Stimulated activated naive B cell treated with anti-CD40 and anti-IgM and Interleukin-4, amounts not matched to agents 10 μg/mL and 1 μg/mL and 100 μg/mL, for 72 hours (primary cell): ENCODE measurements around the gene SYT5.
"Not testable (repeated sequence)": the region's sequence is repeated elsewhere in the genome, so short reads cannot be mapped to it uniquely, and the experiment has no call there.

Source experiments
- ATAC-seq, 2 donors: fragments of 150-1000 bp; cut with Tn5 transposase; replicated peaks; 2 replicates each; pipeline ENCODE4 v1.10.0; 2021; ENCODE audit warnings: moderate library complexity in 1 of 2
- DNase-seq: peaks from one replicate; pipeline ENCODE4 v3.0.0; 2021
- H3K27ac Mint-ChIP-seq: one replicate; pipeline ENCODE4 v1.8.0; 2022; ENCODE audit warnings: mild to moderate bottlenecking, mixed read lengths
- H3K27me3 Mint-ChIP-seq, 2 donors: one replicate each; pipeline ENCODE4 v1.8.0; 2022; ENCODE audit warnings: mixed read lengths in 2 of 2
- H3K36me3 Mint-ChIP-seq, 2 donors: one replicate each; pipeline ENCODE4 v1.8.0; 2022; ENCODE audit warnings: mixed read lengths in 2 of 2, mild to moderate bottlenecking in 1 of 2
- H3K4me1 Mint-ChIP-seq, 2 donors: one replicate each; pipeline ENCODE4 v1.8.0; 2022; ENCODE audit warnings: mixed read lengths in 2 of 2, mild to moderate bottlenecking in 1 of 2
- H3K4me3 Mint-ChIP-seq, 2 donors: one replicate each; pipeline ENCODE4 v1.8.0; 2022; ENCODE audit warnings: mild to moderate bottlenecking in 2 of 2, mixed read lengths in 2 of 2, moderate library complexity in 1 of 2
- H3K9me3 Mint-ChIP-seq, 2 donors: one replicate each; pipeline ENCODE4 v1.8.0; 2022; ENCODE audit warnings: mixed read lengths in 2 of 2, mild to moderate bottlenecking in 1 of 2

The SYT5 gene

GRCh38 chr19:55179606-55180484 lies at the start of gene SYT5:
Gene SYT5, minus strand, starts transcription at chr19:55180289. Its CDS starts 1,248 bp downstream, at chr19:55179041.
- H3K4me3 Mint-ChIP-seq, result peak within 1 kb of the TSS; percentile 83 to 86
- DNase-seq (peak; percentile 31), ATAC-seq (peak; percentile 46 to 48)
- peaks cover 20 to 35% of the 10 kb centered on the region in 2 donors for H3K4me1 Mint-ChIP-seq
- peak within 1 kb of the TSS; percentile 94 for H3K27ac Mint-ChIP-seq
- H3K9me3 Mint-ChIP-seq, result no peaks in the 10 kb centered on the region
- H3K27me3 Mint-ChIP-seq, result peaks cover 68 to 91% of the 10 kb centered on the region in 2 donors
- peaks cover 1 to 2% of the 10 kb centered on the region in 2 donors for H3K36me3 Mint-ChIP-seq

GRCh38 chr19:55229789-55230182 lies 49.7 kb upstream of the SYT5 start:
- Mint-ChIP-seq H3K36me3 (peaks cover 41 to 64% of the 10 kb centered on the region in 2 donors), H3K27ac (no peak overlapping the region), H3K4me3 (no peak overlapping the region), H3K9me3 (no peaks in the 10 kb centered on the region), H3K4me1 (peaks cover 12 to 16% of the 10 kb centered on the region in 2 donors), H3K27me3 (no peaks in the 10 kb centered on the region)
- no peak for DNase-seq
- ATAC-seq, result no peak

- ATAC-seq (no peak), DNase-seq (no peak)
- Mint-ChIP-seq H3K27ac (no peak overlapping the region), H3K36me3 (peaks cover 38 to 62% of the 10 kb centered on the region in 2 donors), H3K9me3 (no peaks in the 10 kb centered on the region), H3K4me3 (no peak overlapping the region), H3K4me1 (peaks cover 10 to 16% of the 10 kb centered on the region in 2 donors), H3K27me3 (no peaks in the 10 kb centered on the region)
Observed at GRCh38 chr19:55229145-55229788, 49.2 kb upstream of the SYT5 start.

GRCh38 chr19:55228403-55229031 lies 48.4 kb upstream of the SYT5 start, which contains the start of gene TMEM86B:
Gene TMEM86B, minus strand, starts transcription at chr19:55228763. Its CDS starts 22 bp downstream, at chr19:55228741.
- ATAC-seq (no peak), DNase-seq (no peak)
- H3K4me1 Mint-ChIP-seq, result peaks cover 10 to 16% of the 10 kb centered on the region in 2 donors
- H3K27ac Mint-ChIP-seq, result peak within 1 kb of the TSS; percentile 70
- no peak within 1 kb of the TSS for H3K4me3 Mint-ChIP-seq
- peaks cover 39 to 65% of the 10 kb centered on the region in 2 donors for H3K36me3 Mint-ChIP-seq
- no peaks in the 10 kb centered on the region for H3K27me3 Mint-ChIP-seq
- no peaks in the 10 kb centered on the region for H3K9me3 Mint-ChIP-seq

GRCh38 chr19:55228015-55228391 lies 47.9 kb upstream of the SYT5 start:
- peaks cover 38 to 64% of the 10 kb centered on the region in 2 donors for H3K36me3 Mint-ChIP-seq
- peak overlapping the region; percentile 70 for H3K27ac Mint-ChIP-seq
- H3K9me3 Mint-ChIP-seq, result no peaks in the 10 kb centered on the region
- peaks cover 10 to 16% of the 10 kb centered on the region in 2 donors for H3K4me1 Mint-ChIP-seq
- H3K4me3 Mint-ChIP-seq, result no peak overlapping the region
- no peak for ATAC-seq
- no peaks in the 10 kb centered on the region for H3K27me3 Mint-ChIP-seq
- no peak for DNase-seq

GRCh38 chr19:55227241-55228014 lies 47.3 kb upstream of the SYT5 start:
- Mint-ChIP-seq H3K27ac (peak overlapping the region; percentile 70), H3K4me3 (no peak overlapping the region), H3K4me1 (peaks cover 10 to 16% of the 10 kb centered on the region in 2 donors), H3K27me3 (no peaks in the 10 kb centered on the region), H3K9me3 (no peaks in the 10 kb centered on the region), H3K36me3 (peaks cover 38 to 64% of the 10 kb centered on the region in 2 donors)
- DNase-seq, result no peak
- peak in 1 of 2 donors; percentile 11 for ATAC-seq

GRCh38 chr19:55226788-55227187 lies 46.7 kb upstream of the SYT5 start:
- H3K4me1 Mint-ChIP-seq, result peaks cover 9 to 16% of the 10 kb centered on the region in 2 donors
- H3K9me3 Mint-ChIP-seq, result no peaks in the 10 kb centered on the region
- H3K36me3 Mint-ChIP-seq, result peaks cover 42 to 62% of the 10 kb centered on the region in 2 donors
- peak overlapping the region; percentile 21 for H3K27ac Mint-ChIP-seq
- H3K4me3 Mint-ChIP-seq, result no peak overlapping the region
- H3K27me3 Mint-ChIP-seq, result no peaks in the 10 kb centered on the region
- ATAC-seq (no peak), DNase-seq (no peak)

- no peak overlapping the region for H3K27ac Mint-ChIP-seq
- H3K36me3 Mint-ChIP-seq, result peaks cover 43 to 67% of the 10 kb centered on the region in 2 donors
- H3K9me3 Mint-ChIP-seq, result peaks cover 2 to 3% of the 10 kb centered on the region in 2 donors
Observed at GRCh38 chr19:55226273-55226672, 46.2 kb upstream of the SYT5 start.

GRCh38 chr19:55225415-55225958 lies 45.4 kb upstream of the SYT5 start:
- Mint-ChIP-seq H3K9me3 (peaks cover 3 to 5% of the 10 kb centered on the region in 2 donors), H3K4me1 (peaks cover 9 to 16% of the 10 kb centered on the region in 2 donors), H3K4me3 (peak overlapping the region in 1 of 2 donors; percentile 48), H3K36me3 (peaks cover 50 to 75% of the 10 kb centered on the region in 2 donors), H3K27ac (peak overlapping the region; percentile 70), H3K27me3 (no peaks in the 10 kb centered on the region)
- DNase-seq (no peak), ATAC-seq (peak in 1 of 2 donors; percentile 20)

More at GRCh38 chr19:55226273-55226672, 46.2 kb upstream of the SYT5 start:
- no peaks in the 10 kb centered on the region for H3K27me3 Mint-ChIP-seq
- H3K4me1 Mint-ChIP-seq, result peaks cover 9 to 16% of the 10 kb centered on the region in 2 donors
- ATAC-seq (no peak), DNase-seq (no peak)
- H3K4me3 Mint-ChIP-seq, result no peak overlapping the region

GRCh38 chr19:55224679-55225414 lies 44.8 kb upstream of the SYT5 start:
- H3K4me1 Mint-ChIP-seq, result peaks cover 7 to 16% of the 10 kb centered on the region in 2 donors
- H3K27ac Mint-ChIP-seq, result peak overlapping the region; percentile 70
- H3K9me3 Mint-ChIP-seq, H3K27me3 Mint-ChIP-seq, DNase-seq, ATAC-seq: not testable (repeated sequence)
- H3K4me3 Mint-ChIP-seq, result peak overlapping the region in 1 of 2 donors; percentile 48
- peaks cover 53 to 76% of the 10 kb centered on the region in 2 donors for H3K36me3 Mint-ChIP-seq

- Mint-ChIP-seq H3K27me3 (no peaks in the 10 kb centered on the region), H3K4me3 (peak overlapping the region in 1 of 2 donors; percentile 6), H3K4me1 (peaks cover 7 to 14% of the 10 kb centered on the region in 2 donors), H3K36me3 (peaks cover 54 to 73% of the 10 kb centered on the region in 2 donors), H3K9me3 (peaks cover 3 to 5% of the 10 kb centered on the region in 2 donors), H3K27ac (peak overlapping the region; percentile 47)
- no peak for ATAC-seq
- no peak for DNase-seq
Observed at GRCh38 chr19:55224038-55224665, 44.1 kb upstream of the SYT5 start.

GRCh38 chr19:55223291-55224037 lies 43.4 kb upstream of the SYT5 start:
- H3K27ac Mint-ChIP-seq, result peak overlapping the region; percentile 56
- peaks cover 3 to 5% of the 10 kb centered on the region in 2 donors for H3K9me3 Mint-ChIP-seq
- H3K4me3 Mint-ChIP-seq, result peak overlapping the region; percentile 29 to 46
- H3K27me3 Mint-ChIP-seq, result no peaks in the 10 kb centered on the region
- DNase-seq (no peak), ATAC-seq (peak in 1 of 2 donors; percentile 11)
- H3K36me3 Mint-ChIP-seq, result peaks cover 54 to 69% of the 10 kb centered on the region in 2 donors
- peaks cover 7 to 12% of the 10 kb centered on the region in 2 donors for H3K4me1 Mint-ChIP-seq
